Activated CD4-positive, alpha-beta T cell treated with anti-CD3 and anti-CD28 coated beads, Interleukin-10, Interleukin-2, amounts not matched to agents 100 ng/mL and 50 ng/mL, durations not matched to agents 16 hours and 8 hours (primary cell): ENCODE data around the gene WHAMM.
"Not testable (repeated sequence)": the region's sequence is repeated elsewhere in the genome, so short reads cannot be mapped to it uniquely, and the experiment has no call there.

Source experiments
- DNase-seq: peaks from one replicate; pipeline ENCODE4 v3.0.0-alpha.2; 2020

Gene WHAMM

GRCh38 chr15:82804575-82804949 is 4.9 kb upstream of the WHAMM start:
- no peak for DNase-seq

- no peak for DNase-seq
These were observed 3.4 kb upstream of the WHAMM start, which contains the start of gene FSD2 for GRCh38 chr15:82805994-82806406. TSS of gene FSD2 (minus strand) at chr15:82806069. CDS start at chr15:82787390, 18,679 bp downstream.

GRCh38 chr15:82807920-82808633 is 1.4 kb upstream of the WHAMM start:
- DNase-seq, result no peak

- DNase-seq, result no peak
These were observed 790 bp upstream of the WHAMM start for GRCh38 chr15:82808634-82809041.

- DNase-seq, result peak; percentile 37
These were observed 847 bp downstream of the WHAMM start for GRCh38 chr15:82810061-82810889.

GRCh38 chr15:82810890-82811426 is 1.5 kb downstream of the WHAMM start:
- peak; percentile 82 for DNase-seq

GRCh38 chr15:82812994-82813393 is 3.6 kb downstream of the WHAMM start:
- no peak for DNase-seq

GRCh38 chr15:82820128-82820527 is 10.7 kb downstream of the WHAMM start:
- DNase-seq, result no peak

GRCh38 chr15:82821396-82821795 is 12.0 kb downstream of the WHAMM start:
- not testable (repeated sequence) for DNase-seq

- DNase-seq, result not testable (repeated sequence)
These were observed 12.4 kb downstream of the WHAMM start for GRCh38 chr15:82821851-82822250.

GRCh38 chr15:82823049-82823448 is 13.6 kb downstream of the WHAMM start:
- DNase-seq, result no peak

GRCh38 chr15:82828075-82828474 is 18.6 kb downstream of the WHAMM start:
- DNase-seq, result peak; percentile 65

- no peak for DNase-seq
These were observed 19.8 kb downstream of the WHAMM start for GRCh38 chr15:82829234-82829633.

GRCh38 chr15:82830427-82831173 is 21.2 kb downstream of the WHAMM start:
- DNase-seq, result peak; percentile 70

- DNase-seq, result no peak
These were observed 22.6 kb downstream of the WHAMM start for GRCh38 chr15:82831894-82832600.

- peak; percentile 85 for DNase-seq
These were observed 23.4 kb downstream of the WHAMM start for GRCh38 chr15:82832601-82833361.

- no peak for DNase-seq
These were observed 23.9 kb downstream of the WHAMM start for GRCh38 chr15:82833362-82833682.

- DNase-seq, result no peak
These were observed 26.0 kb downstream of the WHAMM start for GRCh38 chr15:82835391-82835917.

- no peak for DNase-seq
These were observed 28.8 kb downstream of the WHAMM start for GRCh38 chr15:82838096-82838735.

GRCh38 chr15:82839136-82839535 is 29.7 kb downstream of the WHAMM start:
- no peak for DNase-seq

GRCh38 chr15:82840166-82840565 is 30.7 kb downstream of the WHAMM start:
- DNase-seq, result no peak
